Measurements from ENCODE around the gene ZYG11A.
A peak's percentile ranks its signal among the peaks of the same experiment; 100 is the strongest.
"Not testable (repeated sequence)": the region's sequence is repeated elsewhere in the genome, so short reads cannot be mapped to it uniquely, and the experiment has no call there.

The ZYG11A gene

GRCh38 chr1:52842643-52843310 lies at the start of gene ZYG11A:
Gene ZYG11A (plus strand): TSS chr1:52842760. CDS start chr1:52842884, 124 bp downstream.
- peaks cover 28% of the 10 kb centered on the region for H3K79me2 ChIP-seq (ENCODE audit: control insufficient read depth, insufficient read depth, low read length, unreplicated experiment)
- H3K4me1 ChIP-seq (ENCODE audit: control insufficient read depth, insufficient read depth, low read length, unreplicated experiment) = peaks cover 7% of the 10 kb centered on the region
- peak within 1 kb of the TSS; percentile 16; the same call in 1 of the 2 replicates for H3K27ac ChIP-seq (ENCODE audit: low read depth, low read length)
- no peaks in the 10 kb centered on the region for H3K36me3 ChIP-seq (ENCODE audit: insufficient read depth, low read length)
- peak within 1 kb of the TSS; percentile 100 for H3K4me3 ChIP-seq (ENCODE audit: low read depth, low read length)
- no peaks in the 10 kb centered on the region for H3K27me3 ChIP-seq (ENCODE audit: insufficient read depth, low read length)
- peak within 1 kb of the TSS; percentile 98 for H2AFZ ChIP-seq (ENCODE audit: low read length, unreplicated experiment)

DNA sequence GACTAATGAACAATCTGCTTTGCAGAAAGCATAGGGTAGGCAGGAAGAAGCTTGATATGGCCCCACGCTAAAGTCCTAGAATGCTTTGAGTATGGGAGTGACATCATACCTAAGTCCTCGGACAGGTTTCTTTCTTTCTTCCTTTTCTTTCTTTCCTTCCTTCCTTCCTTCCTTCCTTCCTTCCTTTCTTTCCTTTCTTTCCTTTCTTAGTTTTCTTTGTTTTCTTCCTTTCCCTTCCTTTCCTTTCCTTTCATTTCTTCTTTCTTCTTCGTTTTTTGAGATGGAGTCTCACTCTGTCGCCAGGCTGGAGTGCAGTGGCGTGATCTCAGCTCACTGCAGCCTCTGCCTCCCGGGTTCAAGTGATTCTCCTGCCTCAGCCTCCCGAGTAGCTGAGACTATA lies 48.8 kb upstream of the ZYG11A start:
- H3K27me3 ChIP-seq (ENCODE audit: insufficient read depth, low read length); H2AFZ ChIP-seq (ENCODE audit: low read length, unreplicated experiment); H3K27ac ChIP-seq (ENCODE audit: low read depth, low read length); H3K79me2 ChIP-seq (ENCODE audit: control insufficient read depth, insufficient read depth, low read length, unreplicated experiment); H3K4me3 ChIP-seq (ENCODE audit: low read depth, low read length); H3K4me1 ChIP-seq (ENCODE audit: control insufficient read depth, insufficient read depth, low read length, unreplicated experiment); H3K36me3 ChIP-seq (ENCODE audit: insufficient read depth, low read length): not testable (repeated sequence)

GRCh38 chr1:52795464-52795863 lies 47.1 kb upstream of the ZYG11A start:
- no peaks in the 10 kb centered on the region for H3K27me3 ChIP-seq (ENCODE audit: insufficient read depth, low read length)
- H3K4me3 ChIP-seq (ENCODE audit: low read depth, low read length) = no peak overlapping the region
- H3K4me1 ChIP-seq (ENCODE audit: control insufficient read depth, insufficient read depth, low read length, unreplicated experiment) = no peaks in the 10 kb centered on the region
- no peak overlapping the region for H2AFZ ChIP-seq (ENCODE audit: low read length, unreplicated experiment)
- H3K27ac ChIP-seq (ENCODE audit: low read depth, low read length) = no peak overlapping the region
- H3K79me2 ChIP-seq (ENCODE audit: control insufficient read depth, insufficient read depth, low read length, unreplicated experiment) = no peaks in the 10 kb centered on the region
- H3K36me3 ChIP-seq (ENCODE audit: insufficient read depth, low read length) = peaks cover 3% of the 10 kb centered on the region; the same call in 1 of the 2 replicates

DNA sequence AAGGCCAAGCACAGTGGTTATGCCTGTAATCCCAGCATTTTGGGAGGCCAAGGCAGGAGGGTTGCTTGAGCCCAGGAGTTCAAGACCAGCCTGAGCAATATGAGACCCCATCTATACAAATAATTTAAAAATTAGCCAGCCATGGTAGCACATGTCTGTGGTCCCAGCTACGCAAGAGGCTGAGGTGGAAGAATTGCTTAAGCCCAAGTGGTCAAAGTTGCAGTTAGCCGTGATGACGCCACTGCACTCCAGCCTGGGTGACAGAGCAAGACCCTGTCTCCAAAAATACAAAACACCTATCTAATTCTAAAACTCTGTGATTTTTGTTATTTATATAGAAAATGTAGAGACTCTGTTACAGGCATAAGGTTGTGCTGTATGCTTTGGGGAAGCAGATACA lies 44.2 kb upstream of the ZYG11A start:
- no peaks in the 10 kb centered on the region for H3K79me2 ChIP-seq (ENCODE audit: control insufficient read depth, insufficient read depth, low read length, unreplicated experiment)
- no peak overlapping the region for H3K4me3 ChIP-seq (ENCODE audit: low read depth, low read length)
- H3K27ac ChIP-seq (ENCODE audit: low read depth, low read length) = no peak overlapping the region
- no peak overlapping the region for H2AFZ ChIP-seq (ENCODE audit: low read length, unreplicated experiment)
- H3K27me3 ChIP-seq (ENCODE audit: insufficient read depth, low read length) = no peaks in the 10 kb centered on the region
- H3K4me1 ChIP-seq (ENCODE audit: control insufficient read depth, insufficient read depth, low read length, unreplicated experiment) = peaks cover 2% of the 10 kb centered on the region
- H3K36me3 ChIP-seq (ENCODE audit: insufficient read depth, low read length) = peaks cover 3% of the 10 kb centered on the region; the same call in 1 of the 2 replicates

GRCh38 chr1:52801011-52801410 lies 41.5 kb upstream of the ZYG11A start:
- no peak overlapping the region for H3K27ac ChIP-seq (ENCODE audit: low read depth, low read length)
- peaks cover 2% of the 10 kb centered on the region for H3K4me1 ChIP-seq (ENCODE audit: control insufficient read depth, insufficient read depth, low read length, unreplicated experiment)
- no peak overlapping the region for H2AFZ ChIP-seq (ENCODE audit: low read length, unreplicated experiment)
- no peaks in the 10 kb centered on the region for H3K27me3 ChIP-seq (ENCODE audit: insufficient read depth, low read length)
- no peaks in the 10 kb centered on the region for H3K79me2 ChIP-seq (ENCODE audit: control insufficient read depth, insufficient read depth, low read length, unreplicated experiment)
- H3K36me3 ChIP-seq (ENCODE audit: insufficient read depth, low read length) = peaks cover 3% of the 10 kb centered on the region; the same call in 1 of the 2 replicates
- no peak overlapping the region for H3K4me3 ChIP-seq (ENCODE audit: low read depth, low read length)

GRCh38 chr1:52804083-52804482 lies 38.5 kb upstream of the ZYG11A start:
- not testable (repeated sequence) for H3K79me2 ChIP-seq (ENCODE audit: control insufficient read depth, insufficient read depth, low read length, unreplicated experiment); H3K4me1 ChIP-seq (ENCODE audit: control insufficient read depth, insufficient read depth, low read length, unreplicated experiment); H2AFZ ChIP-seq (ENCODE audit: low read length, unreplicated experiment); H3K36me3 ChIP-seq (ENCODE audit: insufficient read depth, low read length); H3K4me3 ChIP-seq (ENCODE audit: low read depth, low read length); H3K27ac ChIP-seq (ENCODE audit: low read depth, low read length); H3K27me3 ChIP-seq (ENCODE audit: insufficient read depth, low read length)

DNA sequence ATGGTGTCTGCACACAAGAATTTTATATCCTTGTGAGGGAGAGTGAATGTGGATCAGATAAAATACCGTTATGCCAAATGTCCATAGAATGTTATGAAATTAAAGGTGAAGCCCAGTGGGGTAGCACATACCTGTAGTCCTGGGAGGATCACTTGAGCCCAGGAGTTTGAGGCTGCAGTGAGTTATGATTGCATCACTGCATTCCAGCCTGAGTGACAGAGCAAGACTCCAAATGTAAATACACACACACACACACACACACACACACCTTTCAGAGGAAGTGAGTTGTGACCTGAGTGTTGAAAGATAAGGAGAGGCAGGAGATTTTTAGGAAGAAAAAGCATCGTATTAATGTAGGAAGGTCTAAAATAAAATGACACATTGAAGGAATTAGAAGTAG lies 28.1 kb upstream of the ZYG11A start:
- no peaks in the 10 kb centered on the region for H3K4me1 ChIP-seq (ENCODE audit: control insufficient read depth, insufficient read depth, low read length, unreplicated experiment)
- H3K27me3 ChIP-seq (ENCODE audit: insufficient read depth, low read length) = no peaks in the 10 kb centered on the region
- no peaks in the 10 kb centered on the region for H3K79me2 ChIP-seq (ENCODE audit: control insufficient read depth, insufficient read depth, low read length, unreplicated experiment)
- no peak overlapping the region for H3K4me3 ChIP-seq (ENCODE audit: low read depth, low read length)
- no peak overlapping the region for H3K27ac ChIP-seq (ENCODE audit: low read depth, low read length)
- H3K36me3 ChIP-seq (ENCODE audit: insufficient read depth, low read length) = peaks cover 5% of the 10 kb centered on the region
- no peak overlapping the region for H2AFZ ChIP-seq (ENCODE audit: low read length, unreplicated experiment)

GRCh38 chr1:52820830-52821229 lies 21.7 kb upstream of the ZYG11A start:
- not testable (repeated sequence) for H3K4me1 ChIP-seq (ENCODE audit: control insufficient read depth, insufficient read depth, low read length, unreplicated experiment); H3K27me3 ChIP-seq (ENCODE audit: insufficient read depth, low read length); H3K27ac ChIP-seq (ENCODE audit: low read depth, low read length); H3K79me2 ChIP-seq (ENCODE audit: control insufficient read depth, insufficient read depth, low read length, unreplicated experiment); H3K4me3 ChIP-seq (ENCODE audit: low read depth, low read length); H2AFZ ChIP-seq (ENCODE audit: low read length, unreplicated experiment); H3K36me3 ChIP-seq (ENCODE audit: insufficient read depth, low read length)

DNA sequence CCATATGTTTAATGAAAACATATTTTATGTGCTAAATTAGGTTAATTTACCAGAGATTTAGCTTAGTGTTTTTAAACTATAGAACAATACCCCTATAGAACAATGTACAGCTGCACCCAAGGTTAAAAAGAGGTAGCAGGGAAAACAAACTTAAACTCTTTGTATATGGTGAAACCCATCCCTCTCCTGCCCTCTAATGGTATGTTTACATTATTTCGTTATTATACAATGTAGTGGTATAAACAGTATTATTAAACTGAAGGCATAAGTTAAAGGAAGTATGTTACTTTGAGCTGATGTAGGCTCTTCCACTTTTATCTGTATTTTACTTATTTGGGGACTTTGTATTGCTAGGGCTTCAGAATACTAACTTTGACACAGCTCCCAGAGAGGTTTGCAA lies 16.7 kb upstream of the ZYG11A start:
- H3K27me3 ChIP-seq (ENCODE audit: insufficient read depth, low read length) = no peaks in the 10 kb centered on the region
- no peaks in the 10 kb centered on the region for H3K79me2 ChIP-seq (ENCODE audit: control insufficient read depth, insufficient read depth, low read length, unreplicated experiment)
- no peak overlapping the region for H3K4me3 ChIP-seq (ENCODE audit: low read depth, low read length)
- no peak overlapping the region for H2AFZ ChIP-seq (ENCODE audit: low read length, unreplicated experiment)
- H3K27ac ChIP-seq (ENCODE audit: low read depth, low read length) = no peak overlapping the region
- H3K36me3 ChIP-seq (ENCODE audit: insufficient read depth, low read length) = no peaks in the 10 kb centered on the region
- H3K4me1 ChIP-seq (ENCODE audit: control insufficient read depth, insufficient read depth, low read length, unreplicated experiment) = no peaks in the 10 kb centered on the region

- no peaks in the 10 kb centered on the region for H3K36me3 ChIP-seq (ENCODE audit: insufficient read depth, low read length)
- H3K27me3 ChIP-seq (ENCODE audit: insufficient read depth, low read length) = no peaks in the 10 kb centered on the region
- no peak overlapping the region for H2AFZ ChIP-seq (ENCODE audit: low read length, unreplicated experiment)
- no peaks in the 10 kb centered on the region for H3K79me2 ChIP-seq (ENCODE audit: control insufficient read depth, insufficient read depth, low read length, unreplicated experiment)
- no peak overlapping the region for H3K27ac ChIP-seq (ENCODE audit: low read depth, low read length)
- H3K4me3 ChIP-seq (ENCODE audit: low read depth, low read length) = no peak overlapping the region
- peaks cover 10% of the 10 kb centered on the region for H3K4me1 ChIP-seq (ENCODE audit: control insufficient read depth, insufficient read depth, low read length, unreplicated experiment)
Measured at GRCh38 chr1:52834798-52835197, 7.8 kb upstream of the ZYG11A start.

DNA sequence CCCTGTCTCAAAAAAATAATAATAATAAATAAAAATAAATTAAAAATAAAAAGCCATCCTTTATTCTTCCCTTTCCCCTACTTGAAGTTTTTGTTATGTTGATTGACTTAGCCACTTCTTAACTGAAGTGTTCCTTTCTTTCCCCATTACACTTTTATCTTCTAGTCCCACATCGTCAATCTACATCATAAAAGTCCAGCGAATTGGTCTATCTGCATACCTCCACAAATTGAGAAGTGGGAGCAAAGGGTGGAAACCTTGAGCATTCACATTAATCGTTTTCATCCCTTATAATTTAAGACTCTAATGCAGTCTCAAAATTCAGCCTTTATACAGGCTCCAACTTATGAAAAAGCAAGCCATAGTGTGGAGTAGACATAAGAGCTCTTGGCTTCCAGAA lies 6.5 kb upstream of the ZYG11A start:
- Histone ChIP-seq H3K27ac (ENCODE audit: low read depth, low read length) (no peak overlapping the region), H3K36me3 (ENCODE audit: insufficient read depth, low read length) (no peaks in the 10 kb centered on the region), H3K79me2 (ENCODE audit: control insufficient read depth, insufficient read depth, low read length, unreplicated experiment) (no peaks in the 10 kb centered on the region), H3K27me3 (ENCODE audit: insufficient read depth, low read length) (no peaks in the 10 kb centered on the region), H2AFZ (ENCODE audit: low read length, unreplicated experiment) (no peak overlapping the region), H3K4me1 (ENCODE audit: control insufficient read depth, insufficient read depth, low read length, unreplicated experiment) (peaks cover 10% of the 10 kb centered on the region), H3K4me3 (ENCODE audit: low read depth, low read length) (no peak overlapping the region)

Data from ACC112 (cell line).